Activated CD8-positive, alpha-beta memory T cell treated with anti-CD3 and anti-CD28 coated beads, Interleukin-2, amount 50 U/mL, for 24 hours (primary cell): ENCODE measurements around the gene DNHD1.

Source experiments
- DNase-seq: peaks from one replicate; pipeline ENCODE4 v3.0.0-alpha.2; 2020; ENCODE audit errors: extremely low read depth

DNHD1 gene, protein sequence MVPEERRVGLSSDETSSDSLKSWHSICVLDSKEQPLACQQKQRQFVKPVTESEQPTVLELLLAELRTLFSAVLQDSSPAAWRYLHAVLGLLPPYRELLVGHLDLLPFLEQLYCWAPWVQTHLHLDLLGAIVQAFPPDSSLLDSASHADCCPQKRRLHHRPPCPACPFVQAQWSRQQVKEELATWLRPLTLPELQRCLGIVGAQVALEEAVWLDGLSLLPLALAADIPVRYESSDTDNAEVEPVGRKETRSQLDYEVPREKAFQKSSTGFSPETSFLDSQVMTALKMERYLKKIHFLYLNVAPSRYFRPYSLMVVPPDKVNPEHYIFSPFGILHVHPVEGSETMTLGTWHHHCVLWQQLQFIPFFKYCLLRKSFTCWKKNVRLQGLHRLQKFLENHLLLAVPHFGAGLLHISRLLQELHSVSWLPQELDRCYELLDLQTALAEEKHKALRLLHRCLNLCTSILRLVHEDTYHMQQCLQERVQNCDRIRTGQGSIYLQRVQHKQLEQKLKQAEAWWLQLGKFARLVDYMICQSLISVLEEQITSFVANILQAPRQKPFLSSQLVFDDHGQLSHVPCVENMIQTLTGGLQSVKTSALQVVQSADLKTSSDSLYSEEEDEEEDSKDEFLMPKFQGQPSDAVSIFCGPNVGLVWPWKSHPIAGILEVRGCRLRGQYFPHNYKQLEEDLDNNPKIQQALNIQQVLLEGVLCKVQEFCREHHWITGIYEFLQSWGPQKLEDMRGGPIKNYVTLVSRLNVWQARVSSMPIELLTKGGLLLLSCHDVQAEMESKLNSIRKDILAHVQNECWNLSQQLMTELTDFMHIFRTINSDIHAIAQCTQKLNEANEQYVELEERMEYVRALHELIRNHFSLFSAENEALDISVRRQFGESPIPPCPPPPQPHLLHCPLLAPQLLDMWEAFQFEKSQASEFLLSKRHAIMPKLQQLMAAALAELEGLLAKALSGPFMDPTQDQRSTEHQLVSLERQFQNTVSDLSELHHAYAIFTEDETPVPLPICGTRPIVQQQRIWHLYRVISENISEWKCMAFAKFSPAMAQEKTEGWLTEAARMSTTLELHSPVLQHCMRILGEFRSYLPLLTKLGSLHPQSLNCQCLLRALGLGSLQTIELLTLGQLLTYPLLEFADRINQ (N-terminal part only)

DNA sequence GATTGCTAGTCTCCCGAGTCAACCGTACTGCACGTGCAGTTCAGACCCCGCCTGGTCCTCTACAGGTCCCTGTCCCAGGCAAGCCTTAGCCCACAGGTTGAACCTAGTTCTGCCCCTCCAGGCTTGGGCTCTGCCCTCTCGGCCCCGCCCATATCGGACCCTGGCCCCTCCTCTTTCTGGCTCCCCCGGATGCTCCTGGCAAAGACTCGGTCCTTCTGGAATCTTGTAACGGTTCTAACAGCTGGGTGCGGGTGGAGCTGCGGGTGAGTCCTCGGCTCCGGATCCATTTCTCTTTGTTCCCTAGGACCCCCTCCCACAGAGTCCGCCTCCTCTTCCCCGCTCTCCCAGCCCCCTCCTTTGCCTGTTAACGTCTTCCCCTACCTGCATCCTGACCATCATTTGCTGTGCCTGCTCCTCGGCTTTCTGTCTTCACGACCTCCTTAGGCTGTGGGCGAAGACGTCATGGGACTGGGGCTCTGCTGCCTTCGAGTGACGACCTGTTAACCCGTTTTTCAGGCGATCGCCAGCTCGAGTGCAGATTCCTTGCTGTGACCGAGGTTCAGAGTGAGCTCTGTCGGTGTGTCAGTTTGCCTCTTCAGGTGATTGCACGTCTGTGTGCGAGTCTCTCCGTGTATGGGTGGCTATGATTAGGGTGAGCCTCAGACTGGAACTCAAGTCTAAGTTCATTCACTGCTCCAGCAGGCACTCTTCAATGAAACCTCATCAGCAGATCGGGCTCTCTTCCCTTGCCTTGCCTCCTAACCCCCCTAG lies at the start of gene DNHD1:
TSS of gene DNHD1 (plus strand) at position 212 of the 771 bp plus-strand sequence. CDS start 936 bp downstream, outside the sequence.
- DNase-seq = no peak

DNA sequence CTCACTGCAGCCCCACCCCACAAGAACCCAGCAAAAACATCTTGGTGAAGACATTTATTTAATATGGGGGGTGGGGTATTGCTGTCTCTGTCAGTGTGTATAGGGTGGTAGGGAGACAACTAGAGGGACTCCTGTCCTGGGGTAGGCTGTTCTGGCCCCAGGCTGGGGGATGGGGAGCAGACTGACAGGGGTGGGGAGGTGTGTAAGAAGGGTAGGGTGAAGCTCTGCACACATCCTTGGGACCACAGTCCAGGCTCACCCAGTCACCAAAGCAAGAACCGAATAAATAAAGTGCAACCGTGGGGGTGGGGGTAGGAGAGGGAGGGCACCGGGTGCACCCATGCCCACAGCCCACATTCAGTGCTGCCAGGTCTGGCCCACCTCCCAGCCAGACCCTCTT lies 48.5 kb upstream of the DNHD1 start:
- DNase-seq = no peak

DNA sequence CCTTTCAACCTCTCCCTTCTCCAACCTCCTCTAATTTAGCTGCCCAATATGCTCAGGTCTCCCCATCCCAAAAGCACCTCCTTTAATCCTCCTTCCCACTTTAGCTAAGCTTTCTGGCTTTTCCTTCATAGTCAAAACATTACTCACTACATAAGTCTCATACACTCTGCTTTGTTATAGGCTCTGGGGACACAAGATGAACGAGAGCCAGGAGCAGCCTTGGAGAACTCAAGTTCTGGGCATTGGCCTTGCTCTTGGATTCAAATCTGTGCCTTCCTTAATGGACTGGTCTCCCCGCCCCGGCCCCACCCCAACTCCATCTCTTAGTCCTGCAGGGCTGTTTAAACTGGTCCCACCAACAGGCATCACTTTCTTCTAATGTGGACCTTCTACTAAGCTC lies 44.9 kb upstream of the DNHD1 start:
- DNase-seq = no peak

DNA sequence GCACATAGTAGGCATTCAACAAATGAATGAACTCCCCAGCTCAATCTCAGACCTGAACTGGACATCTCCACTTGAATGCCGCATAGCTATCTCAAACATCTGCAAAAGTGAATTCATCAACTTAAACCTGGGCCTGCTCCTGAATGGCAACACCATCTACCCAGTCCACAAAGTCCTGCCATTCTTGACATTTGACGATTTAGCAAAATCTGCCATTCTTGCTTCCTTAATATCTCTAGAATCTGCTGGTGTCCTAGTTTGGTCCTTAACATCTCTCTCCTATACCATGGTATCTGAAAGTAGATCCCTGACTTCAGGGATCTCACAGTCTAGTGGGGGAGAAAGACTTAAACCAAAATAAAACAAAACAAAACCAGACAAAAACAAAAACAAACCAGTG lies 43.9 kb upstream of the DNHD1 start:
- DNase-seq = no peak

DNA sequence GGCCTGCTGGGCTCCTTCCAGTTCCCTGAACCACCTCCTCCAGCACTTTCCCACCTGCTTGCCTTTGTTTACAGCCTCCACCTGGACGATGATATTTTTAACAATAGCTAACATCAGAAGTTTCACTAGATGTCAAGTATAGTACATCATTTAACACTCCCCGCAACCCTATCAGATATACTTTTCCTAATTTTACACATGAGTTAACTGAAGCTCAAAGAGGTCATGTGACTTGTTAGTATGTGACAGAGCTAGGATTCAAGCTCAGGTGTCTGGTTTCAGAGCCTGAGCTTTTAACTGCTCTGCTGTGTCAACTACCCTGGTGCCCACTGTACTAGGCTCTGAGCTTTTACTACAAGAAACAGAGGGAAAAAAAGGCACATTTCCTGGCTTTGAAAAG lies 42.0 kb upstream of the DNHD1 start:
- no peak for DNase-seq

DNA sequence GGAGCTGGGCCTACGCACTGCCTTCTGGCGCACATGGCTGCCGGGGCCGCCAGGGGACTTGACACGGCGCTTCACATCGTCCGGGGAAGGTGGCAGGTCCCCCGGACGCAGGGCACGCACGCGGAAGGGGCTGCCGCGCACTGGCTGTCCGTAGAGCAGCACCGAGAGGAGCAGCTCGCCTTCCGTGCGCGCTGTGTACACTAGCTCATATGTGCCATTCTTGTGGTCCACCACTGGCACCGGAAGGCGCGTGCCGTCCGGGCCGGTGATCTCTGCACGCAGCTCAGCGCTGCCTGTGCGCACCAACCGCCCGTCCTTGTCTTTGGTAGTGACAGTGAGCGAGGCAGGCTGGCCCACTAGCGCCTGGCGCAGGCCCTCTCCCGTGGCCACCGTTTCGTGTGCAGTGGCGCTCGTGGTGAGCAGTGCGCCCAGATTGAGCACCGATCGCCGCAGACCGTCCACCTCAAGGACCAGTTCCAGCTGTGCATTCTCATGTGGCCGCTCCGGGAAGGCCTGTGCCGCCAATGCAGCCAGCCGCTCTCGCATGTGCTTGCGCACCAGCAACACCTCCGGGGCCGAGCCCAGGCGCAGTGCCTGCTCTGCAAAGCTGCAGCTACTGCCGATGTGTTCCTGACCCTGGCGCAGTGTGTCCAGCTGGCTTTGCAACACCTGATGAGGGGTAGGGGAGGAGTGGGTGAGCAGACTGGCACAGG lies 40.6 kb upstream of the DNHD1 start:
- no peak for DNase-seq

DNA sequence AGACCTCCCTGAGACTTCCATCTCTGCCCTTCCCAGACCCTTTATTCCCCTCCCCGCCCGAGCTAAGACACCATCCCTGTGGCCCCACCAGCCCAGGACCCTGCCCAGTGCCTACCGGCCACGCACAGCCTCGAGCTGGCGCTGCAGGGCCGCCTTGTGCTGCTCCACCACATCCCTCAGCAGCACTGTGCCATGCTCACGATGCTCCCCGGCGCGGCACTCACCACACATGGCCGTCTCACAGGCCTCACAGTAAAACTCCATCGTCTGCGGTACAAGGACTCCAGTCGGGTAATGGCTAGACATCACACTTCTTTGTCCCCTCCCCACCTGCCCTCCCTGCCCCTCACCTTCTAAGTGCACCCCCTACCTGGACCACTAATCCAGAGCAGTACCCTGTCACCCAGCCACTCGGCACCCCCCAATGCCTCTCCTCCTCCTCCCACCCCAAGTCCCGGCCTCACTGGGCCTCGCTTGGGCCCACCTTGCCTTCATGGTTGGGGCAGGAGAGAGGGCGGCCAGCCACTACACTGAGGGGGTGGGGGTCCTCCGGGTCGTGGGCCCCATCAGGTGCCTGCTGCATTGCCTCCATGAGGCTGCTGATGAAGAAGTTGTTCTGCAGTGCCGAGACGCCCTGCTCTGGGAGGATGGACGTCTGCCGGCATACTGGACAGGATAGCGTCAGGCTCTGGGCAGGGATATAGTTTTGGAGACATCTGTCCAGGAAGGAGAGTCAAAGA lies 39.3 kb upstream of the DNHD1 start:
- DNase-seq = no peak

DNA sequence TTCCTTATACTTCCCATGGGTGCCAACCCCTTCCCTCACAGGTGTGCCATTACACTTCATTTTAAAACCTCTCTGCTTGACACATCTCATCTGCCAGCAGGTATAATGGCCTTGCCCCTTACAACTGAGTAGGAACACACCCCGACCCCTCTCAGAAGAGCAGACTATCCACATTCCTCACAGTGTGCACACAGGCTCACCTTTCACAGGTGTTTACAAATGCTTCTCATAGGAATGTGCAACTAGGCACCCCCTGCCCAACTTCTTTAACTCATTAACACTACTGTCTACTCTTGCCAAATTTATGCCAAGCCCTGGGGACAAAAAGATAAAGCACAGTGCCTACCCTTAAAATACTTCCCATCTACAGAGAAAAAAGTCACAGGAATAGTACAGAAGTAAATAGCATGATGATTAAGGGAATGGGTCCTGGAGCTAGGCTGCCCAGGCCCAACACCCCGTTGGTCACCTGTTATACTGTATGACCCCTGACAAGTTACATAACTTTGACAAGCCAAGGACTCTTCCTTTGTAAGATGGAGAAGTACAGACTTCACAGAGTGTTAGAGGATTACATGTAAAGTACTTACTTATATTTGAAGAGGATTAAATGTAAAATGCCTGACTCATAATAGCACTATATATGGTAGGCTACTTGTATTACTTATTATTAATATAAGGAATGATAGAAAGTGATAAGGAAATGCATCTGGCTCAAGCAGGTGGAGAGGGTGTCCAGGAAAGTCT lies 38.6 kb upstream of the DNHD1 start:
- no peak for DNase-seq

DNA sequence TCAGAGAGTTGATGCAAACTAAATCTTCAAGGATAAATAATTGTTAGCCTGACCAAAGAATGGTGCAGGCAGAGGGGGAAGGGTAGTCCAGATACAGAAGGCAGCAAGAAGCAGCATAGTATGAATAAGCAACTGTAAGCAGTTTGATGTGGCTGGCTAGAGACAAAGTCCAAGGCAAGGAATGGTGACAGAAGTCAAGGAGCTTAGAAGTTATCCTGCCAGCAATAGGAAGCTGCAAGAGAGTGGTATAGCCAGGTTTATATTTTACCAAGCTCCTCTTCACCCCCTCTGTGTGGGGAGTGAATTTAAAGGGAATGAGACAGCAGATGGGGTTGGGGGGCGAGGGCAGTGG lies 38.0 kb upstream of the DNHD1 start:
- no peak for DNase-seq

DNA sequence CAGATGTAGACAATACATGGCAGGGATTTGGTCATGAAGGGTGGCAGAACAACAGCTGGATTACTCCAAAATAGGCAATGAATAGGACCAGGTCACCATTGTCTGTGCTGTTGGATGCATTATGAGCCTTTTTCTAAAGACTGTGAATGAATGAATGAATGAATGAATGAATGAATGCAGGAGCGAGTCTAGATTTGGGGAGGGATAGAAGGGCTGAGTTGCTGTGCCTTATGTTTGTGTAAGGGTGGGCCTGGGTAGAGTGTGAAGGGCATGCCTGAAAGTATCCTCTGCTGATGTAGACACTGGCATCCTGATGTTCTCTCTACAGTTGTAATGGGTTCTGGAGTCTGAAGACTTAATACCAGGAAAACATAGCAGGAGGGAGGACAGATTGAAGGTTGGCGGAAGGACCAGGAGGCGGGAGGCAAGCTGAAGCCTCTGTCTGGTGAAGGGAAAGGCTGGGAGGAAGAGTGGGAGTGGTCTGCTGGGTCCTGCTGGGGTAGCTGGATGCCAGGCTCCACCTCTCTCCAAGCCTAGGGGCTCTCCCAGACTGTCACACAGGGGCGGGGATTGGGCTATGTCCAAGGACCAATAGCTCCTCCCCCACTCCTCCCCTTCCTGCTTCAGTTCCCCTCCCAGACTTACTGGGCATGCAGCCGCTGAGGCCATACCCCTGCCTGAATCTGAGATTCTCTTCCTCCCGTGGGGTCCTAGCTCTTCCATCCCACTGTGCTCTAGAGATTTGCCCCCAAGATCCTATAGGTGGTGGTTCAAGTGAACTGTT lies 28.2 kb upstream of the DNHD1 start:
- DNase-seq = no peak

DNA sequence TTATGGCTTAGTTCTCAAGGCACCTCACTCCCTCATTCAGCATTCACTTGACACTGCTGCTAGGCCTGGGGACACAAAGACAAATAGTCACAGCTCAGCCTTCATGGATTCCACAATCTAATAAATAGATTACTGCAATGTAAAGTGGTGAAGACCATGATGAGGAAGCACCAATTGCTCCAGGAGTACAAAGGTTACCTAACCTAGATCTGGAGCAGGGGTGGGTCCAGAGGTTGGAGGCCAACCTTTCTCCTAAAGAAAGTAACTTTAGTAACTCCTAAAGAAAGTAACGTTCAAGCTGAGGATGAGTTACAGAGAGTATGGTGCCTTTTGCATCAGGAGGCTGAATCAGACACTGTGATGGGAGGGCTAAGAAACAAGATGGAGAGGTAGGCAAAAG lies 27.5 kb upstream of the DNHD1 start:
- no peak for DNase-seq

DNA sequence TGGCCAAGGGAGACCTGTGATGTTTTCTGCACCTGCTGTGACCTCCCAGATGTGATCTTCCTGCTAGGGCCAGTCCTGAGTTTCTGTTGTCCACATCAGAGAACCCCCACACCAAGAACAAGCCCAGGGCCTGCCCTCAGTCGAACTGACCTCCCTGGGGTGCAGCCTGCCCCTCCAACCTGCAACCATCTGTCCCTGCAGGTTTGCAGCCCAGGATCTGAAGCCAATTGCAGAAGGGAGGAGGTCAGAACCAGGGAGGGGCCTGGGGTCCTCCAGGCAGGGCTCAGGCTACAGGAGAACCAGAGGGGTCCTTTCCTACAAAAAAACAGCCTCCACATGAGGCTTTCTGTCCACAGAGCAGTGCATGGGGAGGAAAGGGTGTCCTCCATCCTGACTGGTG lies 24.1 kb upstream of the DNHD1 start:
- DNase-seq = no peak

DNA sequence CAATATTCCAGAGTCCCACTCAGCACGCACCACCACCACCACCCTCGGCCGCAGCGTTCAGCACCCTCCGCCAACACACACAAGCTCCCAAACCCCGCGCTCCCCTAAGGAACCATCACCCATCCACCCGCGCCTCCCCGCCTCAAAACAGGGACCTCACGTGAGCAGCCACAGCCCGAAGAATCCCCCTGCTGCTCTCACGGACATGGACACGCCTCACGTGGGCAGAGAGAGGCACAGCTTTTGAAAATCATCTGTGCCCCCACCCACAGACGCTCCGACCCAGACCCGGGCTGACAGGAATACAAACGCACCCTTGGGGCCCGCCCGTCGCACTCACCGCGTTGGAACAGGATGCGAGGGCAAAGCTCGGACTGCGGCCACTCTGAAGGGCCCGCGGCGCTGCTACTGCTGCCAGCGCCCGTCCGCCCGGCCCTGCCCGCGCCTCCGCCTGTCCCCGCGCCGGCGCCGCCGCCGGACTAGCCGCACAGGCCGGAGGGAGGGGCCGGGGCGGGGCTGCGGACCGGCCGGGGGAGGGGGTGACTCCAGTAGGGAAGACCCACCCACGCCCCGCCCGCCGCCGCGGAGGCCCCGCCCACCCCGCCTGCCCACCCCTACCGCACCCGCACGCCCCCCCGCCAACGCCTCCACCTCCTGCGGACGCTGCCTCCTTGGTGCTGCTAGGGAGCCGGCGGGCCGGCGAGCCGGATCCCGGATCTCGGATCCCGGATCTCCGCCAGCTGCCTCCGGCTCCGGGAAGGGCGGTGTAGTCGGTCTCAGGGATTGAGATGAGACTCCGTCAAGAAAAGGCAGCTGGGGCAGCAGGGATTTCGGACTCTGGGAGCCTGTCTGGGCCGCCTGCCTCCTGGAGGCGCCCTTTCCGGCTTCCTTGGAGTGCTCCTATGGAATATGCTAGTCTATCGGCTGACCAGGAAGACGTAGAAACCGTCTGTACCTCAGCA lies 23.3 kb upstream of the DNHD1 start, which contains the start of gene TRIM3:
TSS of gene TRIM3 (minus strand) at position 491 of the 962 bp plus-strand sequence. CDS start 8,246 bp downstream, outside the sequence.
- peak; percentile 21 for DNase-seq

DNA sequence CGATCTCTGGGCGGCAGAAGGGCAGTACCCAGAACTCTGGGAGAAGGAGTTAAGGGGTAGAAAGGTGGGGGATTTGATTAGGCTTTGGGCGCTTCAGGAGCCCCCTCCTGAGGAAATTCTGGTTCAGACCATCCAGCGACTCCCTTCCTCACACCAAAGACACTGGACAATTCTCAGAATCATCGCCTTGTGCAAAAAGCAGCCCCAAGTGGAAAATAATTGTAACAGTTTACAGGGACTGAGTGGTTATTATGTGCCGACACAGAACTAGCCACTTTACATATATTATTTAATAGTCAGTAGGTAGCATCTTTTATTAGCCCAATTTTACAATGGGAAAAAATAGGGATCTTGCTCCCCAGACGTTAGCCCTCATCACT lies 22.7 kb upstream of the DNHD1 start:
- no peak for DNase-seq

DNA sequence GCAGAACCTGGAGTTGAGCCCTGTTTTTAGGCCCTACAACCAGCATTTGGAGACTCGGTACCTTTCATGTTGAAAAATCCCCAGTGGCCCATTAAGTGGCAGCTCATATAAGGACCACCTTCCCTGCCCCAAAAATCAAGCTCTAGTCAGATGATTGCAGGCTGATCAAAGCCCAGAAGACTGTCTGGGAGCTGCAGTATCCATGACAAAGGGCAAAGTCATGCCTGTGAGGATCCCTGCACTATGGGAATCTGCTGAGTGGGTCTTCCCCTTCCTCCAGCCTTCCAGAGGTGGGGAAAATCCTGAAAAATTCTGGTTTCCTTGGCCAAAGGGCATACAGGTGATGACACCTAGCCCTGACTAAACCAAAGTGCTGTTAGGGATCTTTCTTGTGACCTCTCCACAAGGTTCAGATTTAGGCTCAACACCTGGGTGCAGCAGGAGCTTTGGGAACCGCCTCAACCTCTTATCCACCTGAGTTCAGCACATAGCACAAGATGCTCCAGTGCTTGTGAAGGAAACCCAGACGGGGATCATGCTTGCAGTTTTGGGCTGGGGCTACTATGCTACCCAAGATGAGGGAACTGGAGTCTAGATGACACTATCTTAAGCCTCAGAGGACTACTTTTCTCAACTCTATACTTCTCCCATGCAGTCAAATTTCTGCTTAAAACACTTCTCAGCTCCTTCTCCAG lies 22.1 kb upstream of the DNHD1 start:
- no peak for DNase-seq

DNA sequence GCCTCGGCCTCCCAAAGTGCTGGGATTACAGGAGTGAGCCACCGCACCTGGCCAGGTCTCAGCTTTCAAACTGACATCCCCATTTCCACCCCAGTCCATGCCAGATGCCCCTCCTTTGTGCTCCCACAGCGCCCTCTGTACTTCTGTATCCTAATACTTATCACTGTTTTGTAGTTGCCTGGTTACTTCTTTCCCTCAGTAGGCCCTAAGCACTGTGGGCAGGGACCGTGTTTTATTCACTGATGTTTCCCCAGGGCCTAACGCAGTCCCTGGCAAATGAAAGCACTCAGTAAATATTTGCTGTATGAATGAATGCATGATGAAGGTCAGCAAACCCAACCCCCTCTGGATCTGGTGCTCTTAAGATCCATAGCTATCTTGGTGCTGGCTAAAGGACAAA lies 21.1 kb upstream of the DNHD1 start:
- no peak for DNase-seq

DNA sequence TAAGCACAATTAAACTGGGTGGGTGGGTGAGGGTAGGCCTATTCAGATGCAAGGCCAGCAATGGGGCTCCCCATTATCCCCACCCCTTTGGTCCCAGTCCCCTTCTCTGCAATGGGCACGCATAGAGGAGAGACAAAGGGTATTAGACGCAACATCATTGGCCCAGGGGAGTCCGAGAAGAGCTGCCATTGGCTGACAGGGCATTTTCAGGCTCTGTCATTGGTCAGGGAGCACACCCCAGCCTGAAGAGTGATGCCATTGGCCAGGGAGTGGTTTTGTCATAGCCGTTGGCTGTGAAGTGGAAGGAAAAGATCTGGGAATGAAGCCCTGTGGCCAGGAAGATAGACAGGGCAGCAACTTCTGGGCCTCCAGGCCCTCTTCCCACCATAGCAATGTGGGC lies 20.5 kb upstream of the DNHD1 start:
- no peak for DNase-seq
